ENCODE results near the gene CDK4.

DNA sequence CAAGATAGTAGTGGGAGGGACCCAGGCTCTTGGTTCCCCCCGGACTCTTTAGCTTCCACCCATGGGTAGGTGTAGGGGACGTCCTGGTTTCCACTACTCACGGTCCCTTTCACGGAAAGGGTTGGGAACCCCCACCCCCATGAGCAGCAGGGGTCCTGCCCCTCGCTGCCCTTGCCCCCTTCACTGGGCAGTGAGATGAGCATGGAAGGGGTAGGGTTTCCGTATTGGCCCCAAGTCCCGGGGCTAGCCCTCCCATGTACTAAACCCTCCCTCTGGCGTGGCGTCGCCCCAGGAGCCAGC is 26.3 kb downstream of the CDK4 start:
- TF ChIP-seq POLR2A (IDR thresholded peaks at IDR 0.05; ENCODE audit: low read depth, low read length) (no peak), POLR2AphosphoS5 (IDR thresholded peaks at IDR 0.05; ENCODE audit: low read depth, low read length) (no peak), TAF1 (IDR thresholded peaks at IDR 0.05; ENCODE audit: borderline replicate concordance, low read depth, low read length) (no peak)
